Regular cardiac myocyte (primary cell): Measurements from ENCODE around the gene SLK. TPM values are rescaled to one million over a fixed set of nuclear protein-coding genes. Genes with fewer than 3 reads are reported as not detected.

Experiments used
- total RNA-seq: library from RNA; depleted of rRNA; stranded (reverse); fragments of >200 nt; gene quantifications from 2 replicates; pipeline ENCODE4 v1.2.3, GENCODE V29; 2014

Gene SLK
- 52.1 and 56.0 TPM in 2 replicates for total RNA-seq

GRCh38 chr10:103966671-103967447 lies at the start of gene SLK:
TSS of gene SLK (plus strand) at chr10:103967140. CDS start at chr10:103967746, 606 bp downstream.

DNA sequence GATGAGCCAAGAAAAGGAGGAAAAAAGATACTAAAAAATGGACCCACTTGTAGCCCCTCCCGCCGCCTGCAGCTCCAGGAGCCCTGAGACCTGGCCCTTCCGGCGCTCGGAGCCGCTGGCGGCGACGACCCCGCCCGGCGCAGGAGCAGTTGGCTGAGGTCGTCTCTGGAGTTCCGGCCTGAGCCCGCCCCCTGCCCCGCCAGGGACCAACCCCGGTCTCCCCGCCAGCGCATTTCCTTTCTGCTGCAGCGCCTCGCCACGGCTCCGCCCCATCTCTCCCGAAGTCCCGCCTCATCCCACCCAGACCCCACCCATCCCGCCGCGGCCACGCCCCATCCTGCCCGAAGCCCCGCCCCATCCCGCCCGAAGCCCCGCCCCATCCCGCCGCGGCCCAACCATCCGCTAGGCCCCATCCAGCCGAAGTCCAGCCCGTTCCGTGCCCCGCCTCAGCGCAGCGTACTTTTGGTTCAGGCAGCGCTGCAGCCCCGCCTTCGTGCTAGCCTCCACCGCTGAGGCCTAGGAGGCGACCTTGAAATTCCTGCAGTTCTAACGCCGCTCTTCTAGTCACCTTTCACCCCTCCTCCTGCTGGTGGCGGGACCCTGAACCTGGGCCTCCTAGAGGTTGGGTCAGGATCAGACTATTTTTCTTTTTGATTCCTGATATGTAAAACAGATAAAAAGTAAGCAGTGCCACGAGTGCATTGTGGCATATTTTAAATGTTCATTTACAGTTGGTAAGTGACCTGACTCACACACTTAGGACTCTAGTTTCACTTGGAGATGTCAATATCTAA lies 48.7 kb upstream of the SLK start, which contains the start of gene STN1:
Gene STN1, minus strand, starts transcription at position 132 of the 794 bp plus-strand sequence. CDS start 590 bp downstream, outside the sequence.

Other genes with a start within 250 kb of the SLK start
- gene SH3PXD2A, start 111.6 kb upstream of the SLK start, total RNA-seq: 10.7 and 18.0 TPM in 2 replicates
- 32.8 and 38.6 TPM in 2 replicates for gene STN1, start 49.0 kb upstream of the SLK start, total RNA-seq
- gene COL17A1, start 118.7 kb downstream of the SLK start, total RNA-seq: 0.56 and 1.2 TPM in 2 replicates
- gene SFR1, start 155.0 kb downstream of the SLK start, total RNA-seq: 11.3 and 14.4 TPM in 2 replicates